MM.1S (cell line): Measurements from ENCODE around the gene PHACTR1.

ENCODE experiments used
- CTCF ChIP-seq: fragments of 300-600 bp; sonication (generic); IDR thresholded peaks from 2 replicates; pipeline ENCODE4 v1.5.1; 2016; ENCODE audit warnings: antibody characterized with exemption, low read length, mixed read lengths
- EZH2phosphoT487 ChIP-seq: fragments of 300-600 bp; sonication (generic); IDR thresholded peaks from 2 replicates; pipeline ENCODE4 v1.6.1; 2018; ENCODE audit warnings: antibody characterized with exemption, low read length

GRCh38 chr6:13216236-13217014 is 499.9 kb downstream of the PHACTR1 start:
- no peak for TF ChIP-seq CTCF
- no peak for TF ChIP-seq EZH2phosphoT487
